PC-9 (cell line): Measurements from ENCODE around the gene AUTS2. TPM values are rescaled to one million over a fixed set of nuclear protein-coding genes. Genes with fewer than 3 reads are reported as not detected.
A peak's percentile ranks its signal among the peaks of the same experiment; 100 is the strongest.

Experiments
- BruUV-seq: library from RNA; stranded (reverse); fragments of 400-500 nt; replicated peaks from 2 replicates; lab custom pipeline; 2021; lab: Mats Ljungman, UMichigan
- CTCF ChIA-PET: fragments of 300-600 bp; sonication (Branson Sonifier 250); formaldehyde crosslinking; loops from one replicate; lab custom pipeline; 2022; ENCODE audit warnings: antibody characterized with exemption; lab: Charles Lee
- POLR2A ChIA-PET: fragments of 300-600 bp; sonication (Branson Sonifier 250); formaldehyde crosslinking; loops from one replicate; lab custom pipeline; 2022; ENCODE audit warnings: antibody characterized with exemption; ENCODE audit not compliant: unreplicated experiment; lab: Charles Lee
- DNase-seq, 2 experiments: peaks; one replicate each; pipeline versions ENCODE4 v3.0.0 to v3.0.0-alpha.2; 2015 to 2022; ENCODE audit warnings: mixed read lengths in 1 of 2
- H2AFZ ChIP-seq: fragments of 200-600 bp; sonication (generic); 2 replicates; pipeline ENCODE4 v1.8.1; 2017; ENCODE audit warnings: antibody characterized with exemption
- H3F3A ChIP-seq: fragments of 200-600 bp; sonication (generic); 2 replicates; pipeline ENCODE4 v1.8.1; 2017; ENCODE audit warnings: antibody characterized with exemption, mild to moderate bottlenecking, low read depth; ENCODE audit not compliant: insufficient read depth
- H3K27ac ChIP-seq: fragments of 200-600 bp; sonication (generic); 2 replicates; pipeline ENCODE4 v1.6.1; 2016; ENCODE audit warnings: mixed run types
- H3K27me3 ChIP-seq: fragments of 200-600 bp; sonication (generic); 2 replicates; pipeline ENCODE4 v1.6.1; 2016; ENCODE audit warnings: low read depth, mixed run types; ENCODE audit not compliant: insufficient read depth
- H3K36me3 ChIP-seq: fragments of 200-600 bp; sonication (generic); 2 replicates; pipeline ENCODE4 v1.6.1; 2016; ENCODE audit warnings: low read depth, mixed run types
- H3K4me1 ChIP-seq: fragments of 200-600 bp; sonication (generic); replicated peaks from 2 replicates; pipeline ENCODE4 v1.6.1; 2016; ENCODE audit warnings: mixed run types; ENCODE audit not compliant: insufficient read depth
- H3K4me2 ChIP-seq: fragments of 200-600 bp; sonication (generic); 2 replicates; pipeline ENCODE4 v1.6.1; 2017; ENCODE audit warnings: mixed run types
- H3K4me3 ChIP-seq: fragments of 200-600 bp; sonication (generic); 2 replicates; pipeline ENCODE4 v1.6.1; 2016; ENCODE audit warnings: mixed run types
- H3K79me2 ChIP-seq: fragments of 200-600 bp; sonication (generic); 2 replicates; pipeline ENCODE4 v1.6.1; 2017; ENCODE audit warnings: low read depth, mixed run types
- H3K9me2 ChIP-seq: fragments of 200-600 bp; sonication (generic); 2 replicates; pipeline ENCODE4 v1.8.1; 2017; ENCODE audit warnings: mild to moderate bottlenecking; ENCODE audit not compliant: insufficient read depth
- H3K9me3 ChIP-seq: fragments of 200-600 bp; sonication (generic); 2 replicates; pipeline ENCODE4 v1.8.1; 2016; ENCODE audit warnings: low read depth; ENCODE audit not compliant: insufficient read depth
- H4K20me1 ChIP-seq: fragments of 200-600 bp; sonication (generic); 2 replicates; pipeline ENCODE4 v1.8.1; 2017; ENCODE audit not compliant: insufficient read depth
- CTCF ChIP-seq: fragments of 200-600 bp; sonication (generic); conservative IDR thresholded peaks from 2 replicates; pipeline ENCODE4 v1.6.1; 2017; ENCODE audit warnings: mixed run types, antibody characterized with exemption, mild to moderate bottlenecking, moderate library complexity
- EZH2 ChIP-seq: fragments of 200-600 bp; sonication (generic); IDR thresholded peaks from 2 replicates; pipeline ENCODE4 v1.8.0; 2017; ENCODE audit warnings: antibody characterized with exemption, low read depth
- intact Hi-C: fragments of 100-400 bp; cut with micrococcal nuclease; formaldehyde crosslinking; loops from one replicate; pipeline ENCODE4 v1.10.0; 2022; ENCODE audit not compliant: unreplicated experiment
- total RNA-seq: library from RNA; stranded (reverse); gene quantifications from 2 replicates; pipeline ENCODE4 v1.2.3, GENCODE V29; 2021

Gene AUTS2
- total RNA-seq, 1 experiment from 2014 or later, result not detected

GRCh38 chr7:69670701-69671100 lies 72.4 kb downstream of the AUTS2 start:
- ChIA-PET CTCF (no interaction called here), POLR2A (no interaction called here)
- no peaks in the 10 kb centered on the region; the same call in 1 of the 2 replicates for H3K9me3 ChIP-seq
- TF ChIP-seq EZH2, result no peak
- TF ChIP-seq CTCF, result no peak
- H3K4me3 ChIP-seq, result no peak overlapping the region
- H3K9me2 ChIP-seq, result no peaks in the 10 kb centered on the region
- no peak overlapping the region for H2AFZ ChIP-seq
- H3F3A ChIP-seq, result no peaks in the 10 kb centered on the region
- intact Hi-C loops, result no loop called here
- H3K36me3 ChIP-seq, result no peaks in the 10 kb centered on the region
- no peaks in the 10 kb centered on the region for H3K27me3 ChIP-seq
- H3K4me1 ChIP-seq, result peaks cover 4% of the 10 kb centered on the region; the same call in 1 of the 2 replicates
- no peak for DNase-seq
- H3K27ac ChIP-seq, result no peak overlapping the region
- H3K4me2 ChIP-seq, result no peak overlapping the region
- H4K20me1 ChIP-seq, result no peaks in the 10 kb centered on the region
- BruUV-seq, result no TSS peak
- no peaks in the 10 kb centered on the region for H3K79me2 ChIP-seq

- peaks cover 4% of the 10 kb centered on the region; the same call in 1 of the 2 replicates for H3K4me1 ChIP-seq
- no peaks in the 10 kb centered on the region for H3K9me2 ChIP-seq
- no peaks in the 10 kb centered on the region for H3K27me3 ChIP-seq
- TF ChIP-seq CTCF (no peak), EZH2 (no peak)
- H2AFZ ChIP-seq, result no peak overlapping the region
- no peak overlapping the region for H3K4me2 ChIP-seq
- POLR2A ChIA-PET, result no interaction called here
- no peaks in the 10 kb centered on the region for H3K36me3 ChIP-seq
- H3K9me3 ChIP-seq, result no peaks in the 10 kb centered on the region; the same call in 1 of the 2 replicates
- H3K79me2 ChIP-seq, result no peaks in the 10 kb centered on the region
- H3K27ac ChIP-seq, result no peak overlapping the region
- CTCF ChIA-PET, result no interaction called here
- no peak for DNase-seq
- H4K20me1 ChIP-seq, result no peaks in the 10 kb centered on the region
- no TSS peak for BruUV-seq
- H3K4me3 ChIP-seq, result no peak overlapping the region
- no peaks in the 10 kb centered on the region for H3F3A ChIP-seq
- intact Hi-C loops, result no loop called here
Measured at GRCh38 chr7:69673074-69673473, 74.8 kb downstream of the AUTS2 start.

- Histone ChIP-seq H3K27me3 (no peaks in the 10 kb centered on the region), H3K27ac (no peak overlapping the region), H4K20me1 (no peaks in the 10 kb centered on the region), H3K4me1 (peaks cover 4% of the 10 kb centered on the region; the same call in 1 of the 2 replicates), H3K4me3 (no peak overlapping the region), H3K4me2 (peak overlapping the region; percentile 38), H3K9me2 (no peaks in the 10 kb centered on the region), H3K79me2 (no peaks in the 10 kb centered on the region), H3F3A (no peaks in the 10 kb centered on the region), H2AFZ (no peak overlapping the region), H3K36me3 (no peaks in the 10 kb centered on the region), H3K9me3 (no peaks in the 10 kb centered on the region; the same call in 1 of the 2 replicates)
- ChIA-PET CTCF (no interaction called here), POLR2A (no interaction called here)
- intact Hi-C loops, result no loop called here
- no peak for DNase-seq
- TF ChIP-seq CTCF (no peak), EZH2 (no peak)
- BruUV-seq, result no TSS peak
Measured at GRCh38 chr7:69674701-69675182, 76.5 kb downstream of the AUTS2 start.
